ENCODE measurements around the gene PIEZO1.

GRCh38 chr16:88760424-88761142 is 24.4 kb downstream of the PIEZO1 start:
- no peak for TF ChIP-seq CTCF (IDR thresholded peaks at IDR 0.05)
- TF ChIP-seq ZFX (IDR thresholded peaks at IDR 0.05; ENCODE audit: borderline replicate concordance), result no peak

Data from 22Rv1 (cell line).